ENCODE results near the gene TEPSIN. TPM values are rescaled to one million over a fixed set of nuclear protein-coding genes. Genes with fewer than 3 reads are reported as not detected.

The TEPSIN gene
- polyA plus RNA-seq, 2 donors: 21.6 to 40.3 TPM

GRCh38 chr17:81245665-81246342 lies 6.9 kb upstream of the TEPSIN start:
- no peak overlapping the region for H3K4me3 ChIP-seq (ENCODE audit: low read depth in 1 of 2, low read length in 2 of 2)
- 74 to 79% methylated on average over 34 to 37 of the region's 37 CpGs for WGBS, 2 donors
- H3K36me3 ChIP-seq (ENCODE audit: control insufficient read depth in 2 of 2, insufficient read depth in 2 of 2, low read length in 1 of 2): peaks cover 0 to 28% of the 10 kb centered on the region in 2 donors
- no peaks in the 10 kb centered on the region for H3K4me1 ChIP-seq (ENCODE audit: control insufficient read depth in 2 of 2, insufficient read depth in 2 of 2, low read length in 1 of 2)
- H3K27ac ChIP-seq (ENCODE audit: low read depth in 2 of 2, low read length in 1 of 2): no peak overlapping the region
- H3K9me3 ChIP-seq (ENCODE audit: control insufficient read depth in 2 of 2, insufficient read depth in 1 of 2, low read depth in 1 of 2, low read length in 1 of 2): no peaks in the 10 kb centered on the region
- H3K27me3 ChIP-seq (ENCODE audit: control insufficient read depth in 1 of 2, insufficient read depth in 2 of 2, low read length in 2 of 2): no peaks in the 10 kb centered on the region

GRCh38 chr17:81245024-81245664 lies 6.3 kb upstream of the TEPSIN start:
- 79 to 82% methylated on average over 22 to 25 of the region's 25 CpGs for WGBS, 2 donors
- H3K4me1 ChIP-seq (ENCODE audit: control insufficient read depth in 2 of 2, insufficient read depth in 2 of 2, low read length in 1 of 2): peaks cover under 1 to 2% of the 10 kb centered on the region in 2 donors
- H3K9me3 ChIP-seq (ENCODE audit: control insufficient read depth in 2 of 2, insufficient read depth in 1 of 2, low read depth in 1 of 2, low read length in 1 of 2): no peaks in the 10 kb centered on the region
- H3K36me3 ChIP-seq (ENCODE audit: control insufficient read depth in 2 of 2, insufficient read depth in 2 of 2, low read length in 1 of 2): peaks cover 0 to 22% of the 10 kb centered on the region in 2 donors
- H3K4me3 ChIP-seq (ENCODE audit: low read depth in 1 of 2, low read length in 2 of 2): no peak overlapping the region
- no peak overlapping the region for H3K27ac ChIP-seq (ENCODE audit: low read depth in 2 of 2, low read length in 1 of 2)
- H3K27me3 ChIP-seq (ENCODE audit: control insufficient read depth in 1 of 2, insufficient read depth in 2 of 2, low read length in 2 of 2): no peaks in the 10 kb centered on the region

GRCh38 chr17:81244358-81245023 lies 5.6 kb upstream of the TEPSIN start:
- H3K36me3 ChIP-seq (ENCODE audit: control insufficient read depth in 2 of 2, insufficient read depth in 2 of 2, low read length in 1 of 2): peaks cover 0 to 17% of the 10 kb centered on the region in 2 donors
- 71 to 77% methylated on average over 24 of the region's 24 CpGs for WGBS, 2 donors

GRCh38 chr17:81243333-81243664 lies 4.4 kb upstream of the TEPSIN start:
- Histone ChIP-seq H3K27ac (ENCODE audit: low read depth in 2 of 2, low read length in 1 of 2) (no peak overlapping the region), H3K27me3 (ENCODE audit: control insufficient read depth in 1 of 2, insufficient read depth in 2 of 2, low read length in 2 of 2) (no peaks in the 10 kb centered on the region), H3K9me3 (ENCODE audit: control insufficient read depth in 2 of 2, insufficient read depth in 1 of 2, low read depth in 1 of 2, low read length in 1 of 2) (no peaks in the 10 kb centered on the region), H3K4me3 (ENCODE audit: low read depth in 1 of 2, low read length in 2 of 2) (no peak overlapping the region), H3K4me1 (ENCODE audit: control insufficient read depth in 2 of 2, insufficient read depth in 2 of 2, low read length in 1 of 2) (peaks cover 5 to 6% of the 10 kb centered on the region in 2 donors), H3K36me3 (ENCODE audit: control insufficient read depth in 2 of 2, insufficient read depth in 2 of 2, low read length in 1 of 2) (peaks cover 0 to 13% of the 10 kb centered on the region in 2 donors)
- WGBS, 2 donors: 80 to 86% methylated on average over 10 of the region's 10 CpGs

More at GRCh38 chr17:81244358-81245023, 5.6 kb upstream of the TEPSIN start:
- Histone ChIP-seq H3K27ac (ENCODE audit: low read depth in 2 of 2, low read length in 1 of 2) (no peak overlapping the region), H3K4me3 (ENCODE audit: low read depth in 1 of 2, low read length in 2 of 2) (no peak overlapping the region), H3K4me1 (ENCODE audit: control insufficient read depth in 2 of 2, insufficient read depth in 2 of 2, low read length in 1 of 2) (peaks cover 5 to 6% of the 10 kb centered on the region in 2 donors), H3K9me3 (ENCODE audit: control insufficient read depth in 2 of 2, insufficient read depth in 1 of 2, low read depth in 1 of 2, low read length in 1 of 2) (no peaks in the 10 kb centered on the region), H3K27me3 (ENCODE audit: control insufficient read depth in 1 of 2, insufficient read depth in 2 of 2, low read length in 2 of 2) (no peaks in the 10 kb centered on the region)

- peaks cover 5 to 11% of the 10 kb centered on the region in 2 donors for H3K4me1 ChIP-seq (ENCODE audit: control insufficient read depth in 2 of 2, insufficient read depth in 2 of 2, low read length in 1 of 2)
- H3K27ac ChIP-seq (ENCODE audit: low read depth in 2 of 2, low read length in 1 of 2): no peak overlapping the region
- no peak overlapping the region for H3K4me3 ChIP-seq (ENCODE audit: low read depth in 1 of 2, low read length in 2 of 2)
- WGBS, 2 donors: 77 to 79% methylated on average over 32 of the region's 33 CpGs
- no peaks in the 10 kb centered on the region for H3K27me3 ChIP-seq (ENCODE audit: control insufficient read depth in 1 of 2, insufficient read depth in 2 of 2, low read length in 2 of 2)
- H3K36me3 ChIP-seq (ENCODE audit: control insufficient read depth in 2 of 2, insufficient read depth in 2 of 2, low read length in 1 of 2): peaks cover 0 to 13% of the 10 kb centered on the region in 2 donors
- no peaks in the 10 kb centered on the region for H3K9me3 ChIP-seq (ENCODE audit: control insufficient read depth in 2 of 2, insufficient read depth in 1 of 2, low read depth in 1 of 2, low read length in 1 of 2)
These were observed 3.8 kb upstream of the TEPSIN start for GRCh38 chr17:81242421-81243332.

- 57 to 58% methylated on average over 25 to 26 of the region's 26 CpGs for WGBS, 2 donors
- H3K4me1 ChIP-seq (ENCODE audit: control insufficient read depth in 2 of 2, insufficient read depth in 2 of 2, low read length in 1 of 2): peaks cover 5 to 19% of the 10 kb centered on the region in 2 donors
- H3K27ac ChIP-seq (ENCODE audit: low read depth in 2 of 2, low read length in 1 of 2): no peak overlapping the region
- H3K27me3 ChIP-seq (ENCODE audit: control insufficient read depth in 1 of 2, insufficient read depth in 2 of 2, low read length in 2 of 2): no peaks in the 10 kb centered on the region
- no peaks in the 10 kb centered on the region for H3K9me3 ChIP-seq (ENCODE audit: control insufficient read depth in 2 of 2, insufficient read depth in 1 of 2, low read depth in 1 of 2, low read length in 1 of 2)
- H3K36me3 ChIP-seq (ENCODE audit: control insufficient read depth in 2 of 2, insufficient read depth in 2 of 2, low read length in 1 of 2): peaks cover 0 to 13% of the 10 kb centered on the region in 2 donors
- no peak overlapping the region for H3K4me3 ChIP-seq (ENCODE audit: low read depth in 1 of 2, low read length in 2 of 2)
These were observed 3.0 kb upstream of the TEPSIN start for GRCh38 chr17:81241648-81242420.

GRCh38 chr17:81241203-81241602 lies 2.3 kb upstream of the TEPSIN start:
- 74 to 81% methylated on average over 10 of the region's 10 CpGs for WGBS, 2 donors
- Histone ChIP-seq H3K36me3 (ENCODE audit: control insufficient read depth in 2 of 2, insufficient read depth in 2 of 2, low read length in 1 of 2) (peaks cover 0 to 12% of the 10 kb centered on the region in 2 donors), H3K4me3 (ENCODE audit: low read depth in 1 of 2, low read length in 2 of 2) (no peak overlapping the region), H3K27me3 (ENCODE audit: control insufficient read depth in 1 of 2, insufficient read depth in 2 of 2, low read length in 2 of 2) (no peaks in the 10 kb centered on the region), H3K4me1 (ENCODE audit: control insufficient read depth in 2 of 2, insufficient read depth in 2 of 2, low read length in 1 of 2) (peaks cover 5 to 21% of the 10 kb centered on the region in 2 donors), H3K9me3 (ENCODE audit: control insufficient read depth in 2 of 2, insufficient read depth in 1 of 2, low read depth in 1 of 2, low read length in 1 of 2) (no peaks in the 10 kb centered on the region), H3K27ac (ENCODE audit: low read depth in 2 of 2, low read length in 1 of 2) (no peak overlapping the region)

- H3K27ac ChIP-seq (ENCODE audit: low read depth in 2 of 2, low read length in 1 of 2): no peak overlapping the region
- H3K36me3 ChIP-seq (ENCODE audit: control insufficient read depth in 2 of 2, insufficient read depth in 2 of 2, low read length in 1 of 2): peaks cover 0 to 8% of the 10 kb centered on the region in 2 donors
- H3K9me3 ChIP-seq (ENCODE audit: control insufficient read depth in 2 of 2, insufficient read depth in 1 of 2, low read depth in 1 of 2, low read length in 1 of 2): no peaks in the 10 kb centered on the region
- no peaks in the 10 kb centered on the region for H3K27me3 ChIP-seq (ENCODE audit: control insufficient read depth in 1 of 2, insufficient read depth in 2 of 2, low read length in 2 of 2)
- peaks cover 5 to 21% of the 10 kb centered on the region in 2 donors for H3K4me1 ChIP-seq (ENCODE audit: control insufficient read depth in 2 of 2, insufficient read depth in 2 of 2, low read length in 1 of 2)
- no peak overlapping the region for H3K4me3 ChIP-seq (ENCODE audit: low read depth in 1 of 2, low read length in 2 of 2)
- WGBS, 2 donors: 55 to 63% methylated on average over 8 of the region's 8 CpGs
These were observed 1.9 kb upstream of the TEPSIN start for GRCh38 chr17:81240761-81241160.
